Spinal cord (tissue), 10 donors: ENCODE results near the gene ARHGAP9. TPM values are rescaled to one million over a fixed set of nuclear protein-coding genes. Genes with fewer than 3 reads are reported as not detected.
"Not testable (repeated sequence)": the region's sequence is repeated elsewhere in the genome, so short reads cannot be mapped to it uniquely, and the experiment has no call there.

ENCODE experiments used
- DNase-seq, 6 donors: peaks; one replicate each; pipeline versions ENCODE4 v3.0.0 to v3.0.0-alpha.2; 2013 to 2015; ENCODE audit warnings: low spot score in 6 of 6, low read depth in 4 of 6
- H3K27ac ChIP-seq: one replicate; pipeline ENCODE4 v1.5.1; 2013; ENCODE audit warnings: low read depth, low read length, control low read depth
- H3K27me3 ChIP-seq: one replicate; pipeline ENCODE4 v1.6.1; 2013; ENCODE audit warnings: low read length; ENCODE audit not compliant: control insufficient read depth, insufficient read depth
- H3K36me3 ChIP-seq: one replicate; pipeline ENCODE4 v1.6.1; 2013; ENCODE audit warnings: low read length; ENCODE audit not compliant: control insufficient read depth, insufficient read depth
- H3K4me1 ChIP-seq: one replicate; pipeline ENCODE4 v1.6.1; 2013; ENCODE audit warnings: low read length; ENCODE audit not compliant: control insufficient read depth, insufficient read depth
- H3K4me3 ChIP-seq: one replicate; pipeline ENCODE4 v1.5.1; 2013; ENCODE audit warnings: low read depth, low read length, control low read depth
- H3K9me3 ChIP-seq: one replicate; pipeline ENCODE4 v1.6.1; 2013; ENCODE audit warnings: low read length; ENCODE audit not compliant: control insufficient read depth, insufficient read depth
- WGBS: methylation state at CpG from one replicate; pipeline ENCODE4 v1.1.5; 2013; ENCODE audit warnings: missing lambda C conversion rate; ENCODE audit not compliant: insufficient coverage; 5-methylcytosine and 5-hydroxymethylcytosine counted together
- polyA plus RNA-seq, 2 donors: library from polyadenylated mRNA; unstranded; fragments of 120-200 nt; gene quantifications; one replicate each; pipeline ENCODE4 v1.2.1, GENCODE V29; 2013; ENCODE audit not compliant: insufficient read length in 2 of 2
- total RNA-seq, 2 donors: library from RNA; depleted of rRNA in 1 of 2; stranded (reverse); fragments of 120-200 nt in 1 of 2; fragments of >200 nt in 1 of 2; gene quantifications; one replicate each; pipeline versions ENCODE4 v1.2.3 to v1.2.4, GENCODE V29; 2013 to 2014
- donor health status: healthy.

The ARHGAP9 gene
- total and polyA plus RNA-seq, 4 donors = 4.8 to 6.5 (median 5.3) TPM

DNA sequence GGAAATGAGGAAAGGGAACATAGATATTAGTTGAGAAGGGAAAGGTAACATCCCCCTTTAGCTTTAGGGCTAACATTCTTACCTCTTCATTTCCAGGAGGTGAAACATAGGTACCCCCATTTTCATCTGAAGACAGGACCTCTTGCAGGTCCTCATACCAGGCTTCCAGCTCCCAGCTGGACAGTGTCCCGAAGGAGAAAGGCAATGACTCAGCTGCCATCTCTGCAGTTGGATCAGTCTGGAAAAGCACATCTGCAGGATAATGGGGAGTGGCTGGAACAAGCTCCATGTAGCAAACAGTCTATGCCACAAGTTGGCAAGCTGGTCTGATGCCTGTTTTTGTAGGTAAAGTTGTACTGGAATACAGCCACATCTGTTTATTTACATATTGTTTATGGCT lies 37.5 kb upstream of the ARHGAP9 start:
- DNase-seq = no peak
- H3K4me3 ChIP-seq = no peak overlapping the region
- peaks cover 31% of the 10 kb centered on the region for H3K4me1 ChIP-seq
- WGBS = 100% methylated on average over 1 of the region's 1 CpG
- no peaks in the 10 kb centered on the region for H3K27me3 ChIP-seq
- H3K36me3 ChIP-seq = peaks cover 53% of the 10 kb centered on the region
- no peak overlapping the region for H3K27ac ChIP-seq
- H3K9me3 ChIP-seq = no peaks in the 10 kb centered on the region

DNA sequence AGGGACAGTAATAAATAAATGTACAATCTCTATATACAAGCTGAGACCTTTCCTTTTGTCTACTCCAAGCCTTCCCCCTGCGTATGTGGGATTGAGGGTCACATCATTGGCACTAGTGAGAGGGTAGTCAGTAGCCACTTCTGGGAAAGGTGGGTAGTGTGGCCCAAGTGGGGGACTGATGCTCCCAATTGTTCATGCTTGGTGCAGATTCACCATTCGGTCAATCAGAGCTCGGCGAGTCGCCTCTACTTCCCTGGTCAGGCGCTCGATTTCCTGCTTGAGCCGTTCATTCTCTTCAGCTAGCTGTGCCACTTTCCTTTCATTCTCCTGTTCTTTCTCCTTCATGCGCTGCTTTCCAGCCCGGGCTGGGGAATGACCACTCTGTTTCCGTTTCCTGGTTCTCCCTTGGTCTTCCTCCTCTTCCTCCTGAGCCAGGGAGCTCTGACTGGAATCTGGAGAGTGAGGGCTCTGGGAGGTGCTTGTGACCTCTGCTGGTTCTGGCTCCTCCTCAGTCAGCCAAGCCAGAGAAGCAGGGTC lies 37.0 kb upstream of the ARHGAP9 start:
- WGBS = 94% methylated on average over 9 of the region's 11 CpGs
- no peak overlapping the region for H3K27ac ChIP-seq

DNA sequence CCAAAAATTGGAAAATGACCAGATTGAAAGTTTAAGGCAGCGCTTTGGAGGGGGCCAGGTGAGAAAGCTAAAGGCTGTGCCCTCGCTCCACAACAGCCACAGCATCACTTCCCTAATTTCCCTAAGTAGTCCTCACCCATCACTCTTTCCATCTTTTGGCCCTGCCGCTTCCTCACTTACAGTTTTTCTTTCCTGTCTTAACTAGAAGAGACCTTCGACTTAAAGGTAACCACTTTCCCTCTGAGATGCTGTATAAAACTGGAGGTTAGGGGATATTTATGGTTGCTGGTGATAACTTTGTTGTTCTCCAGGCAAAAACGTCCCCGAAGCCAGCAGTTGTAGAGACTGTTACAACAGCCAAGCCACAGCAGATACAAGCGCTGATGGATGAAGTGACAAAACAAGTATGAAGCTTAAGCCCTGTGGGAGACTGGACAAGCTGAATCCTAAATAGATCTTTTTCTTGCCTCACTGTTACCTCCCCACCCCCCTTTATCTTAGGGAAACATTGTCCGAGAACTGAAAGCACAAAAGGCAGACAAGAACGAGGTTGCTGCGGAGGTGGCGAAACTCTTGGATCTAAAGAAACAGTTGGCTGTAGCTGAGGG lies 36.4 kb upstream of the ARHGAP9 start:
- peaks cover 20% of the 10 kb centered on the region for H3K4me1 ChIP-seq
- no peaks in the 10 kb centered on the region for H3K27me3 ChIP-seq
- H3K27ac ChIP-seq = no peak overlapping the region
- H3K36me3 ChIP-seq = peaks cover 64% of the 10 kb centered on the region
- no peak for DNase-seq
- 94% methylated on average over 5 of the region's 11 CpGs for WGBS
- no peaks in the 10 kb centered on the region for H3K9me3 ChIP-seq
- H3K4me3 ChIP-seq = no peak overlapping the region

More for the DNA sequence above, 37.0 kb upstream of the ARHGAP9 start:
- no peaks in the 10 kb centered on the region for H3K27me3 ChIP-seq
- peaks cover 58% of the 10 kb centered on the region for H3K36me3 ChIP-seq
- peaks cover 26% of the 10 kb centered on the region for H3K4me1 ChIP-seq
- H3K4me3 ChIP-seq = no peak overlapping the region
- DNase-seq = no peak
- no peaks in the 10 kb centered on the region for H3K9me3 ChIP-seq

DNA sequence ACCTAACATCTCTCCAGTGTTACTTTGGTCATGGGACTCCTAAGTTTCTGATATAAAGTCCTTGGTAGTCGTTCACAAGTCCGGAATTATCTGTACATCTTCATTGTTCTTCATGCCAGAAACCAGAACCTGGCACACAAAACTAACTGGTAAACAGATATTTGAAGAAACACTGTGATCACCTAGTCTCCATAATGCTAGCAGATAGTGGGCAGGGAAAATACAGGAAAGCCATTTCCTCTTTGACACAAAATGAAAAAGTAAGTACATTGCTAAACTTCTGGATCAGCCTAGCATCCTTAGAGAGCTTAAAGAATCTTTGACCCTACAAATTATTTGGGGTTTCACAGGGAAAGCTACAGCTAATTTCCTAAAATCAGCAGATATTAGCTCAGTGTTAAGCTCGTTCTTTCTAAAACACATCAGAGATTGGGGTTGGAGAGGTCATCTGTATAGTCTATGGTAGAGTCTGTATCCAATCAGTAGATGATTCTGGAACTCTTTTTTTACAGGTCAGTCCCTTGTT lies 35.8 kb upstream of the ARHGAP9 start:
- 100% methylated on average over 1 of the region's 3 CpGs for WGBS
- peaks cover 17% of the 10 kb centered on the region for H3K4me1 ChIP-seq
- peaks cover 70% of the 10 kb centered on the region for H3K36me3 ChIP-seq
- H3K9me3 ChIP-seq = no peaks in the 10 kb centered on the region
- H3K27ac ChIP-seq = no peak overlapping the region
- H3K4me3 ChIP-seq = no peak overlapping the region
- H3K27me3 ChIP-seq = no peaks in the 10 kb centered on the region
- no peak for DNase-seq

DNA sequence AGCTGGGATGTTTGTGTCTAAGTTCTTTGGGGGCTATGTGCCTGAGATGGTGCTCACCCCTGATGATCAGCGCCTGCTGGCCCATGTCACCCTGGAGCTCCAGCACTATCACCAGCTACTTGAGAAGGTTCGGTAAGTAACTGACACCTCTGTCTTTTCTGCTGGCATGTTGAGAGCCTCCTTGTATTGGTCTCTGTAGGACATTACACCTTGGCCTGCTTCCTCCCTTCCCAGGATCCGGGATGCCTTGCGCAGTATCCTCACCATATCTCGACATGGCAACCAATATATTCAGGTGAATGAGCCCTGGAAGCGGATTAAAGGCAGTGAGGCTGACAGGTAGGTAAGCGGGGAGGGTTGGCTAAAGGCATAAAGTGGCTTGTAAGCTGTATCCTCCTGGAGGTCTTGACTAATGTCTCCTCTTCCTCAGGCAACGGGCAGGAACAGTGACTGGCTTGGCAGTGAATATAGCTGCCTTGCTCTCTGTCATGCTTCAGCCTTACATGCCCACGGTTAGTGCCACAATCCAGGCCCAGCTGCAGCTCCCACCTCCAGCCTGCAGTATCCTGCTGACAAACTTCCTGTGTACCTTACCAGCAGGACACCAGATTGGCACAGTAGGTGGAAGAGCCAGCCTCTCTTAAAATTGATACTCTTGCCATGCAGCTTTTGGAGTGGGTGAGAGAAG lies 35.2 kb upstream of the ARHGAP9 start:
- H3K4me3 ChIP-seq = no peak overlapping the region
- H3K36me3 ChIP-seq = peaks cover 76% of the 10 kb centered on the region
- H3K4me1 ChIP-seq = peaks cover 14% of the 10 kb centered on the region
- H3K9me3 ChIP-seq = no peaks in the 10 kb centered on the region
- WGBS = 97% methylated on average over 6 of the region's 9 CpGs
- no peaks in the 10 kb centered on the region for H3K27me3 ChIP-seq
- no peak overlapping the region for H3K27ac ChIP-seq
- no peak for DNase-seq

DNA sequence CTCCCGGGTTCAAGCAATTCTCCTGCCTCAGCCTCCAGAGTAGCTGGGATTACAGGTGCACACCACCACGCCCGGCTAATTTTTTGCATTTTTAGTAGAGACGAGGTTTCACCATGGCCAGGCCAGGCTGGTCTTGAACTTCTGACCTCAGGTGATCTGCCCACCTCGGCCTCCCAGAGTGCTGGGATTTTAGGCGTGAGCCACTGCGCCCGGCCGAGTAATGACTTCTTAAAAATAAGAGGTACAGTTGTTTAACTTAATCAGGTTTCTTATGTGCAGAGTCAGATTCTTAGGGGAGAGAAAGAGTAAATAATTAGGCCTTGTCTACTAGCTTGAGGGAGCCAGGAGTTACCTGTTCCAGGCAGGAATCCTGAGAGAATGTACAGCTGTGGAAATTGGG lies 34.6 kb upstream of the ARHGAP9 start:
- H3K4me1 ChIP-seq, DNase-seq, H3K27me3 ChIP-seq, H3K27ac ChIP-seq, H3K9me3 ChIP-seq, H3K4me3 ChIP-seq: not testable (repeated sequence)
- peaks cover 80% of the 10 kb centered on the region for H3K36me3 ChIP-seq
- 95% methylated on average over 9 of the region's 9 CpGs for whole genome bisulfite sequencing

DNA sequence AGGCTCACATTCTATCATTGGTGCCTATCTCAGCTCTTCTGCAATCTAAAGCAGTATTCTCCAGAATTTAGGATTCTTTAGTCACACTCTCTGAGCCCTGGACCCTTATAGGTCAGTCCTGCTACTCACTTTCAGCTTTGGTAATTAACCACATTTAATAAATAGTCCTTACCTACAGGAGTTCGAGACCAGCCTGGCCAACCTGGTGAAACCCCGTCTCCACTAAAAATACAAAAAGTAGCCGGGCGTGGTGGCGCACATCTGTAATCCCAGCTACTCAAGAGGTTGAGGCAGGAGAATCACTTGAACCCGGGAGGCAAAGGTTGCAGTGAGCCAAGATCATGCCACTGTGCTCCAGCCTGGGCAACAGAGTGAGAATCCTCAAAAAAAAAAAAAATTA lies 34.0 kb upstream of the ARHGAP9 start:
- not testable (repeated sequence) for DNase-seq, H3K9me3 ChIP-seq, H3K4me3 ChIP-seq, H3K27ac ChIP-seq, H3K27me3 ChIP-seq, H3K4me1 ChIP-seq
- H3K36me3 ChIP-seq = peaks cover 85% of the 10 kb centered on the region
- WGBS = 100% methylated on average over 5 of the region's 6 CpGs

DNA sequence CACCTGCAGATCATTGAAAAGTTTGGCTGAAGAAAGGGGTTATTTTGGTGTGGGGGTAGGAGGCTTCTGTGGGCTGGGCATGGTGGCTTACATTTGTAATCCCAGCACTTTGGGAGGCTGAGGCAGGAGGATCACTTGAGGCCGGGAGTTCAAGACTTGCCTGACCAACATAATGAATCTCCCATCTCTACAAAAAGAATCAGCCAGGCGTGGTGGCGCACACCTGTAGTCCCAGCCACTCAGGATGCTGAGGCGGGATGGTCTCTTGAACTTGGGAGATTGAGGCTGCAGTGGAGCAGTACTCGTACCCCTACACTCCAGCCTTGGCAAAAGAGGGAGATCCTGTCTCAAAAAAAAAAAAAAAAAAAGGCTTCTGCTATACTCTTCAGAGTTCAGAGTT lies 33.6 kb upstream of the ARHGAP9 start:
- DNase-seq = no peak
- Histone ChIP-seq H3K4me1 (no peaks in the 10 kb centered on the region), H3K4me3 (no peak overlapping the region), H3K27me3 (no peaks in the 10 kb centered on the region), H3K27ac (no peak overlapping the region), H3K9me3 (no peaks in the 10 kb centered on the region), H3K36me3 (peaks cover 85% of the 10 kb centered on the region)
- no CpG with 5 or more reads among the region's 5 CpGs for WGBS

DNA sequence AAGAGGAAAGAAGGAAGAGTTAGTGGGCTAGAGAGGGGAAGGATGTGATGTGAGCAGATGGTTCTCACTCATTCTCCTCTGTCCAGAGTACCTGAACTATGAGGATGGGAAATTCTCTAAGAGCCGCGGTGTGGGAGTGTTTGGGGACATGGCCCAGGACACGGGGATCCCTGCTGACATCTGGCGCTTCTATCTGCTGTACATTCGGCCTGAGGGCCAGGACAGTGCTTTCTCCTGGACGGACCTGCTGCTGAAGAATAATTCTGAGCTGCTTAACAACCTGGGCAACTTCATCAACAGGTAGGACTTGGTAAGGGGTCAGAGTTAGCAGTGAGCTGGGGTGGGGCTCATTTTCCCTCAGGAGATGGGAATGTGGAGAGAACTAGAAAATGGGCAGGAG lies 33.0 kb upstream of the ARHGAP9 start:
- peaks cover 86% of the 10 kb centered on the region for H3K36me3 ChIP-seq
- H3K9me3 ChIP-seq = no peaks in the 10 kb centered on the region
- no peaks in the 10 kb centered on the region for H3K27me3 ChIP-seq
- no peaks in the 10 kb centered on the region for H3K4me1 ChIP-seq
- no peak for DNase-seq
- 91% methylated on average over 6 of the region's 6 CpGs for WGBS
- H3K4me3 ChIP-seq = no peak overlapping the region
- H3K27ac ChIP-seq = no peak overlapping the region
